Measurements from ENCODE around the gene ZFP36L2. TPM values are rescaled to one million over a fixed set of nuclear protein-coding genes. Genes with fewer than 3 reads are reported as not detected.

Gene ZFP36L2
- total RNA-seq, 1 experiment from 2014 or later, result 34.3 TPM

- H3K9me2 ChIP-seq (ENCODE audit: insufficient read depth), result no peaks in the 10 kb centered on the region
- H3K9me3 ChIP-seq (ENCODE audit: insufficient read depth, low read depth), result no peaks in the 10 kb centered on the region
- no peaks in the 10 kb centered on the region for H3K79me2 ChIP-seq (ENCODE audit: low read depth)
- H3K27ac ChIP-seq, result no peak overlapping the region
- H3K4me1 ChIP-seq (replicated peaks; ENCODE audit: insufficient read depth), result no peaks in the 10 kb centered on the region
- ChIA-PET CTCF (no interaction called here), POLR2A (ENCODE audit: unreplicated experiment) (no interaction called here)
- TF ChIP-seq CTCF (conservative IDR thresholded peaks at IDR 0.05), result no peak
- no peak for TF ChIP-seq EZH2 (IDR thresholded peaks at IDR 0.05; ENCODE audit: low read depth)
- H2AFZ ChIP-seq, result no peak overlapping the region
- H3K4me3 ChIP-seq, result no peak overlapping the region
- no peaks in the 10 kb centered on the region for H4K20me1 ChIP-seq (ENCODE audit: insufficient read depth)
- peaks cover 8% of the 10 kb centered on the region; the same call in 1 of the 2 replicates for H3F3A ChIP-seq (ENCODE audit: insufficient read depth, low read depth)
- H3K36me3 ChIP-seq (ENCODE audit: low read depth), result no peaks in the 10 kb centered on the region
- no peak overlapping the region for H3K4me2 ChIP-seq
- no peak for DNase-seq
- intact Hi-C loops (cut with micrococcal nuclease; ENCODE audit: unreplicated experiment), result no loop called here
- H3K27me3 ChIP-seq (ENCODE audit: insufficient read depth, low read depth), result no peaks in the 10 kb centered on the region
- no TSS peak for BruUV-seq (replicated peaks)
These were observed 27.9 kb upstream of the ZFP36L2 start for GRCh38 chr2:43254331-43254730.

GRCh38 chr2:43251171-43251731 lies 24.8 kb upstream of the ZFP36L2 start:
- Histone ChIP-seq H3K4me3 (no peak overlapping the region), H2AFZ (no peak overlapping the region), H3K9me3 (ENCODE audit: insufficient read depth, low read depth) (no peaks in the 10 kb centered on the region), H3K79me2 (ENCODE audit: low read depth) (no peaks in the 10 kb centered on the region), H3K27me3 (ENCODE audit: insufficient read depth, low read depth) (no peaks in the 10 kb centered on the region), H4K20me1 (ENCODE audit: insufficient read depth) (no peaks in the 10 kb centered on the region), H3K4me1 (replicated peaks; ENCODE audit: insufficient read depth) (no peaks in the 10 kb centered on the region), H3K36me3 (ENCODE audit: low read depth) (no peaks in the 10 kb centered on the region; the same call in 1 of the 2 replicates), H3K9me2 (ENCODE audit: insufficient read depth) (no peaks in the 10 kb centered on the region), H3F3A (ENCODE audit: insufficient read depth, low read depth) (peaks cover 8% of the 10 kb centered on the region; the same call in 1 of the 2 replicates), H3K27ac (no peak overlapping the region), H3K4me2 (no peak overlapping the region)
- intact Hi-C loops (cut with micrococcal nuclease; ENCODE audit: unreplicated experiment), result no loop called here
- BruUV-seq (replicated peaks), result no TSS peak
- ChIA-PET CTCF (interaction anchor here (0.5 to 0.6 kb wide), 3 partner anchors 20 to 233 kb away, joined by 5 to 7 read pairs (median 5); no protein-coding TSS in a partner anchor), POLR2A (ENCODE audit: unreplicated experiment) (no interaction called here)
- TF ChIP-seq EZH2 (IDR thresholded peaks at IDR 0.05; ENCODE audit: low read depth) (no peak), CTCF (conservative IDR thresholded peaks at IDR 0.05) (no peak)
- no peak for DNase-seq

- TF ChIP-seq CTCF (conservative IDR thresholded peaks at IDR 0.05) (no peak), EZH2 (IDR thresholded peaks at IDR 0.05; ENCODE audit: low read depth) (no peak)
- ChIA-PET POLR2A (ENCODE audit: unreplicated experiment) (no interaction called here), CTCF (no interaction called here)
- Histone ChIP-seq H3K79me2 (ENCODE audit: low read depth) (no peaks in the 10 kb centered on the region), H3K27me3 (ENCODE audit: insufficient read depth, low read depth) (no peaks in the 10 kb centered on the region), H2AFZ (no peak overlapping the region), H3K36me3 (ENCODE audit: low read depth) (no peaks in the 10 kb centered on the region; the same call in 1 of the 2 replicates), H4K20me1 (ENCODE audit: insufficient read depth) (no peaks in the 10 kb centered on the region), H3K9me2 (ENCODE audit: insufficient read depth) (no peaks in the 10 kb centered on the region), H3K27ac (no peak overlapping the region), H3K4me2 (no peak overlapping the region), H3F3A (ENCODE audit: insufficient read depth, low read depth) (peaks cover 8% of the 10 kb centered on the region; the same call in 1 of the 2 replicates), H3K4me3 (no peak overlapping the region), H3K9me3 (ENCODE audit: insufficient read depth, low read depth) (no peaks in the 10 kb centered on the region), H3K4me1 (replicated peaks; ENCODE audit: insufficient read depth) (no peaks in the 10 kb centered on the region)
- no TSS peak for BruUV-seq (replicated peaks)
- intact Hi-C loops (cut with micrococcal nuclease; ENCODE audit: unreplicated experiment), result no loop called here
- no peak for DNase-seq
These were observed 23.6 kb upstream of the ZFP36L2 start for GRCh38 chr2:43250015-43250414.
